ENCODE data around the gene DSP. TPM values are rescaled to one million over a fixed set of nuclear protein-coding genes. Genes with fewer than 3 reads are reported as not detected.

DSP gene, protein sequence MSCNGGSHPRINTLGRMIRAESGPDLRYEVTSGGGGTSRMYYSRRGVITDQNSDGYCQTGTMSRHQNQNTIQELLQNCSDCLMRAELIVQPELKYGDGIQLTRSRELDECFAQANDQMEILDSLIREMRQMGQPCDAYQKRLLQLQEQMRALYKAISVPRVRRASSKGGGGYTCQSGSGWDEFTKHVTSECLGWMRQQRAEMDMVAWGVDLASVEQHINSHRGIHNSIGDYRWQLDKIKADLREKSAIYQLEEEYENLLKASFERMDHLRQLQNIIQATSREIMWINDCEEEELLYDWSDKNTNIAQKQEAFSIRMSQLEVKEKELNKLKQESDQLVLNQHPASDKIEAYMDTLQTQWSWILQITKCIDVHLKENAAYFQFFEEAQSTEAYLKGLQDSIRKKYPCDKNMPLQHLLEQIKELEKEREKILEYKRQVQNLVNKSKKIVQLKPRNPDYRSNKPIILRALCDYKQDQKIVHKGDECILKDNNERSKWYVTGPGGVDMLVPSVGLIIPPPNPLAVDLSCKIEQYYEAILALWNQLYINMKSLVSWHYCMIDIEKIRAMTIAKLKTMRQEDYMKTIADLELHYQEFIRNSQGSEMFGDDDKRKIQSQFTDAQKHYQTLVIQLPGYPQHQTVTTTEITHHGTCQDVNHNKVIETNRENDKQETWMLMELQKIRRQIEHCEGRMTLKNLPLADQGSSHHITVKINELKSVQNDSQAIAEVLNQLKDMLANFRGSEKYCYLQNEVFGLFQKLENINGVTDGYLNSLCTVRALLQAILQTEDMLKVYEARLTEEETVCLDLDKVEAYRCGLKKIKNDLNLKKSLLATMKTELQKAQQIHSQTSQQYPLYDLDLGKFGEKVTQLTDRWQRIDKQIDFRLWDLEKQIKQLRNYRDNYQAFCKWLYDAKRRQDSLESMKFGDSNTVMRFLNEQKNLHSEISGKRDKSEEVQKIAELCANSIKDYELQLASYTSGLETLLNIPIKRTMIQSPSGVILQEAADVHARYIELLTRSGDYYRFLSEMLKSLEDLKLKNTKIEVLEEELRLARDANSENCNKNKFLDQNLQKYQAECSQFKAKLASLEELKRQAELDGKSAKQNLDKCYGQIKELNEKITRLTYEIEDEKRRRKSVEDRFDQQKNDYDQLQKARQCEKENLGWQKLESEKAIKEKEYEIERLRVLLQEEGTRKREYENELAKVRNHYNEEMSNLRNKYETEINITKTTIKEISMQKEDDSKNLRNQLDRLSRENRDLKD (N-terminal part only)
- total RNA-seq: 11.4 and 13.2 TPM in 2 replicates

DNA sequence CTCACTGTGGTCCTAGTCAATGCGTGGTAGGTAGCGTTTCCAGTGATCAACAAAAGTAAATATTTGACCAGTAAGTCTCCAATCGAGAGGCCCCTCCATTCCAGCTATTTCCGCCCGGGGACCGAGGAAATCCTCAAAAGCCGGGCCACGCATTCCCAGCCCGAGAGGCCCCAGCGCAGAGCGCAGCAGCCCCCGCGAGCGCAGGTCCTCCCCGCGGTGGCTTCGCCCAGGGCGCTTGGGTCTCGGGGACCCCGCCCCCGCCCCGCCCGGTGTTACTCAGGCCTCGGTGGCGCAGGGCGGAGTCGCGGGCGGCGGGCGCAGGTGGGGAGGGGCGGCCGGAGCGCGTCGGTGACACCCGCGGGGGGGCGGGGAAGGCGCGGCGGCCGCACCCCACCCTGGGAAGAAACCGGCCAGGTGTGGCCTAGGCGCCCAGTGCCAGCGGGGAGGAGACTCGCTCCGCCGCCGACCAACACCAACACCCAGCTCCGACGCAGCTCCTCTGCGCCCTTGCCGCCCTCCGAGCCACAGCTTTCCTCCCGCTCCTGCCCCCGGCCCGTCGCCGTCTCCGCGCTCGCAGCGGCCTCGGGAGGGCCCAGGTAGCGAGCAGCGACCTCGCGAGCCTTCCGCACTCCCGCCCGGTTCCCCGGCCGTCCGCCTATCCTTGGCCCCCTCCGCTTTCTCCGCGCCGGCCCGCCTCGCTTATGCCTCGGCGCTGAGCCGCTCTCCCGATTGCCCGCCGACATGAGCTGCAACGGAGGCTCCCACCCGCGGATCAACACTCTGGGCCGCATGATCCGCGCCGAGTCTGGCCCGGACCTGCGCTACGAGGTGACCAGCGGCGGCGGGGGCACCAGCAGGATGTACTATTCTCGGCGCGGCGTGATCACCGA, at the start of gene DSP:
DSP (plus strand) TSS at position 497 of the 890 bp plus-strand sequence; CDS start at position 742, 245 bp downstream.

DNA sequence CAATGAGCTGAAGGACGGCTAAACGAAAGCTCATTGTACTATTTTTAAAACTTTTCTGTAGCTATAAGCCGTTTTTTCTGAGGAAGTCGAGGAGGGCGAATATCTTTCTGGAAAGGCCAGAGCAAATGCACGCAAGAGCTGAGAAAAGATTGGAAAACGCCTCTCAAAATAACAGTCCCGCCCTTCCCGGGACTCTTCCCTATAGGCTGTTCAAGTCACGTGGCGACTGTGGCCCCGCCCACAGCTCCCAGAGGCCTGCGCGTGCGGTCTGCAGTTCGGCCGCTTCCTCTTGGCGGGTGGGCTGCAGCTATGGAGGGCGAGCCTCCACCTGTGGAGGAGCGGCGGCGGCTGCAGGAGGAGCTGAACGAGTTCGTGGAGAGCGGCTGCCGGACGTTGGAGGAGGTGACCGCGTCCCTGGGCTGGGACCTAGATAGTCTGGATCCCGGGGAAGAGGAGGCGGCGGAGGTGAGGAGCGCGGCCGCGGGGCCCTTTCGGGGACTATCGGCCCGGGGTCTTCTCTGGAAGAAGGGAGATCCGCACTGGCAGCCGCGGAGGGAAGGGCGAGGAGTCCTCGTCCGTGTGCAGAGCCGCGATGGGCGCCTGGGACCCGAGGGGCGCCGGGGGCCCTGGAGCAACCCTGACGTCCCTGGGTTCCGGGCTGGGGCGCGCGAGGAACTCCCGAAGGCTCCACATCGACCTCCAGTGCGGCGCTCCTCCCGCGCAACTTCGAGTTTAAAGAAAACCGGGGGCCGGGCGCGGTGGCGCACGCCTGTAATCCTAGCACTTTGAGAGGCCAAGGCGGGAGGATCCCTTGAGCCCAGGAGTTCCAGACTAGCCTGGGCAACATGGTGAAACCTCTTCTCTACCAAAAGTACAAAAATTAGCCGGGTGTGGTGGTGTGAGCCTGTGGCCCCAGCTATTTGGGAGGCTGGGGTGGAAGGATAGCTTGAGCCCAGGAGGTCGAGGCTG, 48.8 kb downstream of the DSP start, which contains the start of gene SNRNP48:
SNRNP48 (plus strand) TSS at position 250 of the 969 bp plus-strand sequence; CDS start at position 310, 60 bp downstream.

Other genes with a start within 250 kb of the DSP start
- 105 and 163 TPM in 2 replicates for gene SSR1, start 228.5 kb upstream of the DSP start, total RNA-seq
- gene CAGE1, start 151.9 kb upstream of the DSP start, total RNA-seq: 0.07 TPM in 2 replicates
- gene RIOK1, start 151.9 kb upstream of the DSP start, total RNA-seq: 16.0 and 19.5 TPM in 2 replicates
- 7.9 and 13.4 TPM in 2 replicates for gene SNRNP48, start 48.5 kb downstream of the DSP start, total RNA-seq
- gene BMP6, start 184.4 kb downstream of the DSP start, total RNA-seq: 38.6 and 57.1 TPM in 2 replicates

Data from smooth muscle cell of the pulmonary artery (primary cell).